DLD1 (cell line): ENCODE measurements around the gene PPP4R2.

ENCODE experiments used
- in situ Hi-C: cut with HindIII; loops from 2 replicates; pipeline ENCODE4 v1.10.0; 2017; ENCODE audit warnings: low sequenced_read_pairs

Gene PPP4R2

GRCh38 chr3:73018790-73019441 is 22.3 kb downstream of the PPP4R2 start:
- in situ Hi-C loops: no loop called here

- in situ Hi-C loops: no loop called here
Observed at GRCh38 chr3:73021301-73021835, 24.8 kb downstream of the PPP4R2 start.

- in situ Hi-C loops: no loop called here
Observed at GRCh38 chr3:73024836-73025235, 28.2 kb downstream of the PPP4R2 start.

GRCh38 chr3:73026111-73026759 is 29.6 kb downstream of the PPP4R2 start:
- in situ Hi-C loops: no loop called here

GRCh38 chr3:73026760-73027113 is 30.1 kb downstream of the PPP4R2 start:
- in situ Hi-C loops: no loop called here

- in situ Hi-C loops: no loop called here
Observed at GRCh38 chr3:73028803-73029202, 32.2 kb downstream of the PPP4R2 start.

GRCh38 chr3:73029321-73029796 is 32.7 kb downstream of the PPP4R2 start:
- in situ Hi-C loops: no loop called here

GRCh38 chr3:73030073-73030597 is 33.5 kb downstream of the PPP4R2 start:
- in situ Hi-C loops: no loop called here

- in situ Hi-C loops: no loop called here
Observed at GRCh38 chr3:73031573-73032103, 35.0 kb downstream of the PPP4R2 start.

GRCh38 chr3:73036694-73037591 is 40.3 kb downstream of the PPP4R2 start:
- in situ Hi-C loops: no loop called here

GRCh38 chr3:73041537-73041936 is 44.9 kb downstream of the PPP4R2 start:
- in situ Hi-C loops: no loop called here

- in situ Hi-C loops: no loop called here
Observed at GRCh38 chr3:73043414-73043813, 46.8 kb downstream of the PPP4R2 start.

- in situ Hi-C loops: no loop called here
Observed at GRCh38 chr3:73045391-73045790, 48.8 kb downstream of the PPP4R2 start.

- in situ Hi-C loops: no loop called here
Observed at GRCh38 chr3:73046195-73046594, 49.6 kb downstream of the PPP4R2 start.

GRCh38 chr3:73049319-73049718 is 52.7 kb downstream of the PPP4R2 start:
- in situ Hi-C loops: no loop called here

GRCh38 chr3:73052857-73053256 is 56.2 kb downstream of the PPP4R2 start:
- in situ Hi-C loops: no loop called here

- in situ Hi-C loops: no loop called here
Observed at GRCh38 chr3:73055583-73055982, 59.0 kb downstream of the PPP4R2 start.

GRCh38 chr3:73056014-73056844 is 59.6 kb downstream of the PPP4R2 start:
- in situ Hi-C loops: no loop called here

- in situ Hi-C loops: no loop called here
Observed at GRCh38 chr3:73056845-73057150, 60.2 kb downstream of the PPP4R2 start.

GRCh38 chr3:73060302-73060723 is 63.7 kb downstream of the PPP4R2 start:
- in situ Hi-C loops: no loop called here
